Activated T-cell treated with anti-CD3 and anti-CD28 coated beads, Interleukin-2, amount 50 U/mL, for 72 hours (primary cell): ENCODE data around the gene DAB2IP. TPM values are rescaled to one million over a fixed set of nuclear protein-coding genes. Genes with fewer than 3 reads are reported as not detected.

Experiments used
- ATAC-seq, 2 donors: fragments of 150-1000 bp; cut with Tn5 transposase; replicated peaks in 1 of 2; 2 replicates each; pipeline ENCODE4 v1.10.0; 2021; ENCODE audit warnings: moderate library complexity in 2 of 2, mild to moderate bottlenecking in 1 of 2
- DNase-seq, 2 donors: peaks; one replicate each; pipeline ENCODE4 v3.0.0; 2021 to 2022; ENCODE audit warnings: mixed read lengths in 1 of 2
- H3K27ac Mint-ChIP-seq: one replicate; pipeline ENCODE4 v1.8.0; 2022; ENCODE audit warnings: mild to moderate bottlenecking, moderate library complexity, mixed read lengths
- H3K27me3 Mint-ChIP-seq: one replicate; pipeline ENCODE4 v1.8.0; 2022; ENCODE audit warnings: low read depth, mixed read lengths
- H3K36me3 Mint-ChIP-seq, 2 donors: one replicate each; pipeline ENCODE4 v1.8.0; 2022; ENCODE audit warnings: mixed read lengths in 2 of 2, mild to moderate bottlenecking in 1 of 2; ENCODE audit not compliant: insufficient read depth in 2 of 2
- H3K4me1 Mint-ChIP-seq: one replicate; pipeline ENCODE4 v1.8.0; 2022; ENCODE audit warnings: low read depth, mixed read lengths
- H3K4me3 Mint-ChIP-seq, 2 donors: one replicate each; pipeline ENCODE4 v1.8.0; 2022; ENCODE audit warnings: mild to moderate bottlenecking in 2 of 2, mixed read lengths in 2 of 2, moderate library complexity in 2 of 2
- H3K9me3 Mint-ChIP-seq, 2 donors: one replicate each; pipeline ENCODE4 v1.8.0; 2022; ENCODE audit warnings: mixed read lengths in 2 of 2
- total RNA-seq, 2 donors: library from RNA; stranded (reverse); gene quantifications; one replicate each; pipeline ENCODE4 v1.2.3, GENCODE V29; 2022

DAB2IP gene
- total RNA-seq, 2 donors from 2014 or later = 0.35 to 0.74 TPM

GRCh38 chr9:121798941-121799340, 147.5 kb downstream of the DAB2IP start:
- H3K4me3 Mint-ChIP-seq = no peak overlapping the region

GRCh38 chr9:121800376-121800775, 148.9 kb downstream of the DAB2IP start:
- DNase-seq = no peak
- Mint-ChIP-seq H3K27me3 (peaks cover 13% of the 10 kb centered on the region), H3K4me3 (no peak overlapping the region), H3K36me3 (peaks cover 2 to 5% of the 10 kb centered on the region in 2 donors), H3K4me1 (no peaks in the 10 kb centered on the region), H3K9me3 (peaks cover 3 to 5% of the 10 kb centered on the region in 2 donors), H3K27ac (no peak overlapping the region)
- ATAC-seq = no peak

More at GRCh38 chr9:121798941-121799340, 147.5 kb downstream of the DAB2IP start:
- Mint-ChIP-seq H3K4me1 (no peaks in the 10 kb centered on the region), H3K9me3 (no peaks in the 10 kb centered on the region), H3K27ac (no peak overlapping the region), H3K27me3 (peaks cover 13% of the 10 kb centered on the region), H3K36me3 (no peaks in the 10 kb centered on the region)
- ATAC-seq = no peak
- no peak for DNase-seq

- ATAC-seq = no peak
- H3K27ac Mint-ChIP-seq = no peak overlapping the region
- H3K36me3 Mint-ChIP-seq = peaks cover 2 to 5% of the 10 kb centered on the region in 2 donors
- peaks cover 13% of the 10 kb centered on the region for H3K27me3 Mint-ChIP-seq
- H3K4me3 Mint-ChIP-seq = no peak overlapping the region
- H3K9me3 Mint-ChIP-seq = peaks cover 3 to 5% of the 10 kb centered on the region in 2 donors
- no peaks in the 10 kb centered on the region for H3K4me1 Mint-ChIP-seq
- DNase-seq = no peak
Measured at GRCh38 chr9:121801579-121801978, 150.1 kb downstream of the DAB2IP start.

- H3K27ac Mint-ChIP-seq = no peak overlapping the region
- no peak for DNase-seq
- no peak overlapping the region for H3K4me3 Mint-ChIP-seq
- peaks cover 2 to 5% of the 10 kb centered on the region in 2 donors for H3K36me3 Mint-ChIP-seq
- peaks cover 3 to 5% of the 10 kb centered on the region in 2 donors for H3K9me3 Mint-ChIP-seq
- no peak for ATAC-seq
- H3K4me1 Mint-ChIP-seq = no peaks in the 10 kb centered on the region
- peaks cover 13% of the 10 kb centered on the region for H3K27me3 Mint-ChIP-seq
Measured at GRCh38 chr9:121802753-121803152, 151.3 kb downstream of the DAB2IP start.

GRCh38 chr9:121807069-121807822, 155.8 kb downstream of the DAB2IP start:
- Mint-ChIP-seq H3K36me3 (peaks cover 2 to 5% of the 10 kb centered on the region in 2 donors), H3K4me3 (no peak overlapping the region), H3K9me3 (peaks cover 3 to 5% of the 10 kb centered on the region in 2 donors), H3K27me3 (peaks cover 1% of the 10 kb centered on the region), H3K4me1 (no peaks in the 10 kb centered on the region), H3K27ac (no peak overlapping the region)
- DNase-seq (no peak), ATAC-seq (no peak)

- H3K27me3 Mint-ChIP-seq = no peaks in the 10 kb centered on the region
- no peak overlapping the region for H3K4me3 Mint-ChIP-seq
- DNase-seq = no peak
- peaks cover 3 to 5% of the 10 kb centered on the region in 2 donors for H3K9me3 Mint-ChIP-seq
- no peak for ATAC-seq
- H3K36me3 Mint-ChIP-seq = peaks cover 2 to 5% of the 10 kb centered on the region in 2 donors
- no peaks in the 10 kb centered on the region for H3K4me1 Mint-ChIP-seq
- no peak overlapping the region for H3K27ac Mint-ChIP-seq
Measured at GRCh38 chr9:121807823-121808278, 156.4 kb downstream of the DAB2IP start.

- Mint-ChIP-seq H3K4me3 (no peak overlapping the region), H3K36me3 (peaks cover 2 to 5% of the 10 kb centered on the region in 2 donors), H3K27ac (no peak overlapping the region), H3K27me3 (no peaks in the 10 kb centered on the region), H3K4me1 (no peaks in the 10 kb centered on the region), H3K9me3 (peaks cover 3 to 5% of the 10 kb centered on the region in 2 donors)
- ATAC-seq = no peak
- no peak for DNase-seq
Measured at GRCh38 chr9:121808781-121809180, 157.3 kb downstream of the DAB2IP start.

- H3K4me3 Mint-ChIP-seq = no peak overlapping the region
- ATAC-seq = no peak
- peaks cover 2 to 5% of the 10 kb centered on the region in 2 donors for H3K36me3 Mint-ChIP-seq
- H3K4me1 Mint-ChIP-seq = no peaks in the 10 kb centered on the region
- H3K27ac Mint-ChIP-seq = no peak overlapping the region
- H3K27me3 Mint-ChIP-seq = no peaks in the 10 kb centered on the region
- DNase-seq = no peak
- peaks cover 2 to 5% of the 10 kb centered on the region in 2 donors for H3K9me3 Mint-ChIP-seq
Measured at GRCh38 chr9:121809356-121810050, 158.1 kb downstream of the DAB2IP start.

GRCh38 chr9:121810489-121810888, 159.1 kb downstream of the DAB2IP start:
- H3K36me3 Mint-ChIP-seq = no peaks in the 10 kb centered on the region
- no peak overlapping the region for H3K4me3 Mint-ChIP-seq
- H3K4me1 Mint-ChIP-seq = no peaks in the 10 kb centered on the region
- H3K27me3 Mint-ChIP-seq = no peaks in the 10 kb centered on the region
- ATAC-seq = no peak
- no peak for DNase-seq
- no peak overlapping the region for H3K27ac Mint-ChIP-seq
- H3K9me3 Mint-ChIP-seq = no peaks in the 10 kb centered on the region

- Mint-ChIP-seq H3K9me3 (no peaks in the 10 kb centered on the region), H3K4me1 (no peaks in the 10 kb centered on the region), H3K27me3 (no peaks in the 10 kb centered on the region), H3K4me3 (no peak overlapping the region), H3K27ac (no peak overlapping the region), H3K36me3 (no peaks in the 10 kb centered on the region)
- ATAC-seq (no peak), DNase-seq (no peak)
Measured at GRCh38 chr9:121811140-121811539, 159.7 kb downstream of the DAB2IP start.

- DNase-seq (no peak), ATAC-seq (no peak)
- H3K27ac Mint-ChIP-seq = no peak overlapping the region
- no peaks in the 10 kb centered on the region for H3K27me3 Mint-ChIP-seq
- H3K36me3 Mint-ChIP-seq = no peaks in the 10 kb centered on the region
- H3K4me3 Mint-ChIP-seq = no peak overlapping the region
- no peaks in the 10 kb centered on the region for H3K4me1 Mint-ChIP-seq
- H3K9me3 Mint-ChIP-seq = no peaks in the 10 kb centered on the region
Measured at GRCh38 chr9:121811751-121812150, 160.3 kb downstream of the DAB2IP start.

GRCh38 chr9:121812159-121812735, 160.8 kb downstream of the DAB2IP start:
- H3K27ac Mint-ChIP-seq = no peak overlapping the region
- ATAC-seq (no peak), DNase-seq (no peak)
- no peaks in the 10 kb centered on the region for H3K36me3 Mint-ChIP-seq
- no peaks in the 10 kb centered on the region for H3K9me3 Mint-ChIP-seq
- H3K4me1 Mint-ChIP-seq = no peaks in the 10 kb centered on the region
- H3K4me3 Mint-ChIP-seq = no peak overlapping the region
- no peaks in the 10 kb centered on the region for H3K27me3 Mint-ChIP-seq

GRCh38 chr9:121813519-121814210, 162.2 kb downstream of the DAB2IP start:
- no peaks in the 10 kb centered on the region for H3K27me3 Mint-ChIP-seq
- DNase-seq = no peak
- H3K36me3 Mint-ChIP-seq = no peaks in the 10 kb centered on the region
- H3K27ac Mint-ChIP-seq = no peak overlapping the region
- ATAC-seq = no peak
- no peaks in the 10 kb centered on the region for H3K4me1 Mint-ChIP-seq
- H3K9me3 Mint-ChIP-seq = no peaks in the 10 kb centered on the region
- H3K4me3 Mint-ChIP-seq = no peak overlapping the region
